NK-92 treated with Interleukin-12 subunit alpha and Interleukin-12 subunit beta, amount 100 ng/mL, for 24 hours (cell line): ENCODE measurements around the gene PRKD2.
"Not testable (repeated sequence)": the region's sequence is repeated elsewhere in the genome, so short reads cannot be mapped to it uniquely, and the experiment has no call there.

Experiments used
- DNase-seq: peaks from one replicate; lab custom pipeline; 2025; lab: John Stamatoyannopoulos, UW

The PRKD2 gene

DNA sequence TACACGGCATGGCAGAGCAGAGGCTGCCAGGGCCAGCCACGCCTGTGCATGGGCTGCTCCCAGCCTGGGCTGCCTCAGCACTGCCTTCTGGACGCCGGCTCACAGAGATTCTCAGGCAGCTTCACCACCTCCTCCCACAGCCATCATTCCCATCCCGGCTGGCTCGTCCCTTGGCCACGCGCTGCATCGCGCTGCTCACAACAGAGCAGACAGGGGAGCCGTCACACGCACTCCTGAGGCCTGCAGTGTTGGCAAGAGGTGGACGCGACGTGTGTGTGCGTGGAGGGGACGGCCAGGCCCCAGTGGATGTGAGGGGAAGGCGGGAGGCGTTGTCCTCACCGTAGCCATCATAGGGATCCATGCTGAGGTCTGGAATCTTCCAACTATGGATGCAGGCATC is 7.6 kb upstream of the PRKD2 start:
- DNase-seq = no peak

DNA sequence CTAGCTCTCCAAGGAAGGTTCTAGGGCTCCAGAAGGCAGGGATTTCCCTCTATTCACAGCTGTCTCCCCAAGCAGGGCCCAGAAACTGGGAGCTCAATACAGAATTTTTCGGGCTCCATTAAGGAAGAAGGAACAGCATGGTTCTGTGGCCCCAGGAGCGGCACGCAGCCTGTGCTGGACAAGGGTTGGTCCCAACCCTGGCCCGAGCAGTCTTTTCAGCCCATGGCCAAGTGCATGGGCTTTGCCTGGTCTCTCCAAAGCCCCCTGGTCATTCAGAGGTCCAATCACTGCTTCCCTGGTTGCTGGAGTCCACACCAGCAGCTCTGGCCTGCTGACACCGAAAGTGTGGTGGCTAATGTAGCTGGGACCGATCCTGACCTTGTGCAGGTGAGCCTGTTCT is 6.6 kb upstream of the PRKD2 start:
- DNase-seq = no peak

DNA sequence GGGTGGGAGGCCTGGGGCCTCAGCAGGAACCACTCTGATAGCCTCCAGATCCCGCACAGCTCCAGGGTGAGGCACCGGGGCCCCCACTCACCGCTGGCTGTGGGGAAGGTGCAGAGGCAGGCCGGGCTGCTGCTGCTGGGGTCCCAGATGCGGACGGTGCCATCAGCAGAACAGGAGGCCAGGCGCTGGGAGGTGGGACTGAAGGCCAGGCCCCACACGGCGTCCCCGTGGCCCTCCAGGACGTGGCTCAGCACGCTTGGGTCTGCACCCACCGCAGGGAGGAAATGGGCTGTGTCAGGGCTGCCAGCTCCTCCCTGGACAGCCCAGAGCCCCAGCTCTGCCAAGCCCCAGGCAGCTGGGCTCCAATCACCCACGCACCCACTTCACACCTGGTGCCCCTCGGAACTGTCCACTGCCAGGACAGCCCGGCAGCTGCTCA is 6.1 kb upstream of the PRKD2 start:
- no peak for DNase-seq

DNA sequence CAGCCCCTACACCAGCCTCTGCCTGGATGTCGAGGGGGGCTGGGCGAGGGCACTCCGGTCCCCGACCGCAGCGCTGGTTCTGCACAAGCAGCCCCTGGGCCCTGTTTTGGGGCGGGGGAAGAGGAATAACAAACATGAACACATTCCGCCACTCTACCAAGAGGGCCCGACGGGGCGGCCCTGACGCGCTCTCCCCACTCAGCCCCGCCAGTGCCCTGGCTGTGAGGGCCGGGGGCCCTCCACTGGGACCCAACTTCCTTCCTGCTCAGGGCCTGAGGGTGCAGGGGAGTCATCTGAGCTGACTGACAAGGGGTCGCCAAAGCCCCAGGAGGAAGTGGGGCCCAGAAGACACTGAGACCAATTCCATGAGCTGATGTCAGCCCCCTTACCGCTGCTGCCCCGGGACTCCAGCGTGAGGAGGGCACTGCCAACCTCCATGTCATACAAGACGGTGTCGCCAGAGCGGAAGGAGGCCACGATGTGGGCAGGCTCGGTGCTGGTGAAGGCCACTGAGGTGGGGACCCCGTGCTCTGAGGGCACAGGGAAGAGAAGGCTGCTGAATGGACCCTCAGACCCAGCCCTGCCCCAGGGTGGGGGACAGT is 5.6 kb upstream of the PRKD2 start:
- DNase-seq = no peak

DNA sequence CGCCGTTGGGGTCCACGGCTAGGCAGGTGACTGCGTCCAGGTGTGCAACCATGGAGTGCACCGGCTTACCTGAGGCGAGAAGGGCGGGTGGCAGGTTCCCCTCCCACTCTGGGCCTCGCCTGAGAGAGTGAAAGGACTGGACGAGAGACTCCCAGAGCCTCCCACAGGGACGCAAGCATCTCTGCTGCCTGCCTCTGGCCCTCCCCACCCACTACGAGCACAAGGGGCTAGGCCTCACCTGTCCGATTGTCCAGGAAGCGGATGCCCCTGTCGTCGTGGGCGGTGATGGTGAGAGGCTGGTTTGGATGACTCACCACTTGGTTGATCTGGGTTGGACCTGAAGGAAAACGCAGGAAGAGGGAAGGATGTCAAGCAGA is 5.1 kb upstream of the PRKD2 start:
- no peak for DNase-seq

DNA sequence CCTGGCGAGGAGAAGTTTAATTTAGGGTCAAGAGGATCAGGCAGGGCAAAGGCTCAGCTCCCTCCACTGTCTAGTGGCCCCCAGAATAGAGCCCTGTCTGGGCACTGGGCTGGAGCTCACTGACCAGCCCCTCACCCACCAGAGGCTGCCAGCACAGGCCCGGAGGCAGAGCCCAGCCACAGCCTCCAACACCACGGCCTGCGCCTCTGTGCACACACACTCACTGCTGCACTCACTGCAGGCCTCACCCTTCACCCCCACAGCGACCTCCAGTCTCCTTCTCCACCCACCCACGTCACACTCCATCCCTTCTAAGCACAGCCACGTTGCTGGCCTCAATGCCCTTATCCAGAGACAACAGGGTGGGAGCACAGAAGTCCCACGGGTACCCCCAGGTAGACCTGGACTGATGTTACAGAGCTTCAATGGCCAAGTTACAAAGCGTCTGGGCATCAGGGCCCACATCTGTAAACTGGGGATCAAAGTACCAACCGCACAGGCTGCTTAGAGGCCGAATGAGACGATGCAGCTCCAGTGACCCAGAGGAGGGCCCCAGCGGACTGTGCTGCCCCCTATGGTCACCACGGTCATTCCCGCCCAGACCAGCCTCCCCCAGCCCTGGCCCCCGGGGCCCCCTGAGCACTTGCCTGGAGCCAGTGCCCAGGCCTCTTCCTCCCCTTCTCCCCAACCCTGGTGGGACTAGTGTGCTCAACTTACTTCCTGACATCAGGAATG is 4.5 kb upstream of the PRKD2 start:
- no peak for DNase-seq

DNA sequence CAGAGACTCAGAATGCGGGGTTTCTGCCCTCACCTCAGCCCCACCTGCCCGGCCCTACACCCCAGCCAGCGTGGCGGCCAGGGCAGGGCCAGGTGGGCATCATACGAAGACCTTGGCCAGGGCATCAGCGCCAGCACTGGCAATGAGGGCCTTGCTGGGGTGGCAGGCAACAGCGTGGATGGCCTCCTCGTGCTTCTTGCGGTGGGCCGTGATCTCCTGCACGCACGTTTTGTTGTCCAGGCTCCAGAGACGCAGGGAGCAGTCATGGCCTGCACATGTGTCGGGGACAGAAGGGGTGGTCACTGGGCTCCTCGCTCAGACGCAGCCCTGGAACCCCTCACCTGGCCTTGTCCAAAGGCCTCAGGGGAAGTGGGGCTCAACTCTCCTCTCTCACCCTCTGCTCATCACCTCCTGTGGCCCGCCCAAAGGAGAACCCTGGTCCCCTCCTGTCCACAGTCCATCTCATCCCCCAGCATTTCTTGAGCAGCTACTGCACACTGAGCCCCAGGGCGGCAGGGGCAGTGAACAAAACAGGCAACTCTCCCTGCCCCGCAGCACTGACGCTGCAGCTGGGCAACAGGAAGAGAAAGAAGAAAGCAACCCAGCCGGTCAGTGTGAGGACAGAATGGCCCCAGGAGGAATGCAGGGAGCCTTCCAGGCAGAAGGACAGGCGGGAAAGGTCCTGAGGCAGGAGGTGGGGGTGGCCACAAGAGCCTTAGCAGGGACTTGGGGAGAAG is 3.8 kb upstream of the PRKD2 start:
- no peak for DNase-seq

DNA sequence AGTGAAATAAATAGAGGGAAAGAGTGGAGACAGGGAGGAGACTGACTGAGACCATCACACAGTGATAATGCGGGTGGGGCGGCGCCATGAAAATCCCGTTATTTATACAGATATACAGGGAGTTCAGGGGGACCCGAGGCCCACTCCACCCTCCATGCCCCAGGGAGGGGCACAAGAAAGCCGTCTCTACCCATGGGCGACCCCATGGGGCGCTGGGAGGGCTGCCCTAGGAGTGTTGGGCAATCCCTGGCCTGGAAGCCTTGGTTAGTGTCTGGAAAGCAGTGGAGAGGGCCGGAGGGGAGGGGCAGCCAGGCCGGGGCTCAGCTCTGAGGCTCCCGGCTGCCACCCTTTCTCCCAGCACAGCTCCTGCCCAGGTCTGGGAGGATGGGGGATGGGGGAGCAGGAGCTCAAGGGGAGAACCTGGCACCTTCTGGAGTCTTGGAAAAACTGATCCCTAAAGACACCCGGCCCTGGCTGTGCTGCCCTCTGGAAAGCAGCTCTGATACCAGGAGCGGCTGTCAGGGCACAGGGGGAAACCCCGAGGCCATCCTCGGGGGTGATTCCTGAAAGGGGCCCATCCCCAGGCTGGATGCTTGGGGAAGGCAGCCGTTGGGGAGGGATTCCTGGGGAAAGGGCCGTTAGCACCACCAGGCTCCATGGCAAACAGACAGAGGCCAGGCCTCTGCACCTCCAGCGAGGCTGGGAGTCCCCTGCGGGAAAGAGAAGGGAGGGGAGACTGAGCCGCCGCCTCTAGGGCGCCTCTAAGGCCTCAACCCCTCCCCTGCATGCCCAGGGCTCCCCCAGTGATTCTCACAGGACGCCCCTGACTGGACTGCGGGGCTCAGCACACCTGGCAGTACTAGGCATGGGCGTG is 3.0 kb upstream of the PRKD2 start:
- DNase-seq = no peak

DNA sequence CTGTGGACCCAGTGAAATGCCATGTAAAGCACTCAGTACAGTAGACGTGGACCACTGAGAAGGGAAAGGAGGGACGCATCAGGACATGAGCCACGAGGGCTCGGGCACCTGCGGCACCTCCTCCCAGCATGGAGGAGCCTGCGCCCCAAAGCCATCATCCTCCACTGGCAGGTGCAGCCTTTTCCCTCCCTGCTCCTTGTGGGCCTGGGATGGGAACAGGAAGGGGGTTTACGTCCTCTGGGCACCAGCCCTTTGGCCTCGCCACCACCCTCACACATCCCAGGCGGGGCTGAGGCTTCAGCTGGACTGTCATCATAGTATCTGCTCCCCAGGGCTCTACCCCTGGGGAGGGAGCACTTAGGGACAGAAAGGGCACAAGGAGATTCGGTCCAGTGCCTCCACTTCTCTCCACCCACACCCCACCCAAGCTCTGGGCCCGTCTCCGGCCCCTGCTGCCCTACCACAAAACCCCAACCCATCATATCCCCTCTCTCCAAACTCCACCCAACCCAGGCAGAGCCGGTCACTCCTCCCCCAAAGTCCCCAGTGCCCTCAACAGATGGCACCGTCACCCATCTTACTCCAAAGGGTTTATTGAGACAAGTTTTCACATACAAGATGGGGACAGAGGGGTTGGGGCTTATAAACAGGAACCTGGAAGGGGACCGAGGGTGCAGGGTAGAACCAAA is 2.2 kb upstream of the PRKD2 start:
- no peak for DNase-seq

DNA sequence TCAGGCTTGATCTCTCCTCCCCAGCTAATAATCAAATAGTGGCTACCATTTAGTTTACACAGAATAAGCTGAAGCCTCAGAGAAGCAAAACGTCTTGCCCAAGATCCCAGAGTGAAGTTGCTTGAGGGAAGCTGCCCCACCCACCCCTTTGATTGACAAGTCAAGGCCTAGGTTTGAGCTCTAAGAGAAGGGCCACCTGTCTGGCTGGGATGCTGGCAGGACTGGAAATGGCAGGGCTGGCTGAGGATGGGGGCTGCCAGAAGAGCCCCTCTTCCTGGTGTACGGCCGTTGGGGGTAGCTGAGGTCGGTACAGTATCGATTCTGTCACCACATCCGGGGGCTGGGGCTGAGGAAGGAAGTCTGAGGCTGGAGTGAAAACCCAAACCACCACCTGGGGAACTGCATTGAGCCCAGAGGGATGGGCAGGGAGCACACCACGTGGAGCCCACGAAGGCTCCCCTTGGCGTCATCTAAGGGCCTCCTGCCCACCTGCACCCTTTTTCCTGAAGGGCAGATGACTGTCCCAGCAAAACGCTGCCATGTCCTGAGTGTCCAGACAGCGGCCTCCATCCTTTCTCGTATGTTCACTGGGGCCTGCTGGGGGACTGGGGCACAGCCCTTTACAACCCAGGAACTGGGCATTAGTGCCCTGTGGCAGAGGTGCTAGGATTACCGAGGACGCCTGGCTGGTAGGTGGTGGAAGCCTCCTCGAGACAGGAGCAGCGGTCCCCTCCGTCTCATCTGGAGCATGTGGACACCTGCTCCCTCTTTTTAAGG is 1.4 kb upstream of the PRKD2 start:
- peak; percentile 66 for DNase-seq

DNA sequence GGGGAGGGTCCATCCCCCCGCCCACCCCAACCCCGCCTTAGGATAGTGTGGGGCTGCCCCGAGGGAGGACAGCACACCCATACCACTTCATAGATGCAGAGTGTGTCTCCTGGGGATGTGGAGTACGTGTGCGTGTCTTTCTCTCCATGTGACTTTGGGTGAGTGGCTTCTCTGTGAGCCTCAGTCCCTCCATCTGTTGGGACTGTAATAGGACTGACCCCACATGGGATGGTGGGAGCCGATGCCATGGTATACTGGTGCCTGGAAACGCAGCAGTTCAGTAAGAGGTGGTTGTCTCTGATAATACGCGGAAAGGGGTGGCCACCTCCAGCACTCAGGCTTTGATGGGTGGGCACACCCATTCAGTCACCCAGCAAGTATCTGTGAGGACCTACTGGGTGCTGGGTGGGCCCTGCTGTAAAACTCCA is 816 bp upstream of the PRKD2 start:
- no peak for DNase-seq

DNA sequence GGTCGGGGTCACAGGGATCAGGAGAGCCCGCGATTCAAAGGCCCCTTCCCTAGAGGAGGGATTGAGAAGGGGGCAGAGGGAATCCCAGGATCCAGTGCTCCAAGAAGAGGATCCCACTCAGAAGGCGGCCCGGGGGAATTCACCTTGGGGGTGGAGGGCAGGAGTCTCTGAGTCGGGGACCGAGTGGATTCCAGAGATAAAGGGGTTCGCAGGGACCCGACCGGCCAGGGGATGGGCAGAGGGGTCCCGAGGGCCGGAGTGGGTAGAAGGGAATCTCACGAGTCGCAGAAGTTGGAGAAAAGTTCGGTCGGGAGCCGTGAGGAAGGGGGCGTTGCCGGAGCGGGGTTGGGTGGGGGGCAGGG is 261 bp downstream of the PRKD2 start:
- no peak for DNase-seq

DNA sequence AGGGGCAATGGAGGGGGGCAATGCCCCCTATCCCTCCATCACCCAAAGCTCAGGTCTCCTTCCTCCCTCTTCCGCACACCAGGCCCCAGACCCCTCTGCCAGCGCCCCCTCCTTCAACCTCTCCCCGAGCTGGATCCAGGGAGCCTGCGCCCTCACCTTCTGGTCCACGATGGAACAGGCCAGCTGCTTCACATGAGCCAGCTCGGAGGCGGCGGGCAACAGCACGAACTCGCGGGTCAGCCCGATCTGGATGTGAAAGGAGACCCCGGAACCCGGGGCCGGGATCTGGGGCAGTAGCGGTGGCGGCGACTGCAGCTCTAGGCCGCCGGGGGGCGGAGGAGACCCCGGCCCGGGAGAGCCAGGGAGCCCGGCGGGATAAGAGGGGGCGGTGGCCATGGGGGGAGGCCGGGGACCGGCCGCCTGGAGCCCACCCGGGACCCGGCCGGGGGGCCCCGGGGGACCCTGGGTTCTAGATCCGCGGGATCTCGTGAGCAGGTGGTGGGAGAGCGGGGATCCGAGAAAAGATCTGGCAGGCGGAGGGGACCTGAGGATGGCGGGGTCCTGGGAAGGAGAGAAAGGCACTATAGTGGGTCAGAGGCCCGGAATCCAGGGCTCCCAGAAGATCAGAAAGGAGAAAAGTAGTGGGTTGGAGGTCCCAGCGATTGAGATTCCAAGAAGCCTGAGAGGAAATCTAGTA is 791 bp downstream of the PRKD2 start:
- peak; percentile 11 for DNase-seq

DNA sequence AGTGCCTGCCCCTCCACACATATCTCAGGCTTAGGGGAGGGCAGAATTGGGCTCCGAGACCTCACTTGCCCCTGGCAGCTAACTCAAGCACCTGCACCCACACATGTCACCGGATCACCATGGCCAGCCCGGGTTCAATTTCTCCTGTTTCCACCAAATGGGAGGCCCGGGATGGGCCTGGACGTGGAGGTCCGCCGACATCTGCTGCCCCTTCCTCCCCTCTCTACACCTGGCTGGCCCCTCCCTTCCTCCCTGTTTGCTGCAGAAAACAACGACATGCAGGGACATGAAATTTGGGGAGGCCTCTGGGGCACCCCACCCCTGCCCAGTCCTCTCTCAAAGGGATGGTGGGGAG is 1.3 kb downstream of the PRKD2 start:
- DNase-seq = no peak

DNA sequence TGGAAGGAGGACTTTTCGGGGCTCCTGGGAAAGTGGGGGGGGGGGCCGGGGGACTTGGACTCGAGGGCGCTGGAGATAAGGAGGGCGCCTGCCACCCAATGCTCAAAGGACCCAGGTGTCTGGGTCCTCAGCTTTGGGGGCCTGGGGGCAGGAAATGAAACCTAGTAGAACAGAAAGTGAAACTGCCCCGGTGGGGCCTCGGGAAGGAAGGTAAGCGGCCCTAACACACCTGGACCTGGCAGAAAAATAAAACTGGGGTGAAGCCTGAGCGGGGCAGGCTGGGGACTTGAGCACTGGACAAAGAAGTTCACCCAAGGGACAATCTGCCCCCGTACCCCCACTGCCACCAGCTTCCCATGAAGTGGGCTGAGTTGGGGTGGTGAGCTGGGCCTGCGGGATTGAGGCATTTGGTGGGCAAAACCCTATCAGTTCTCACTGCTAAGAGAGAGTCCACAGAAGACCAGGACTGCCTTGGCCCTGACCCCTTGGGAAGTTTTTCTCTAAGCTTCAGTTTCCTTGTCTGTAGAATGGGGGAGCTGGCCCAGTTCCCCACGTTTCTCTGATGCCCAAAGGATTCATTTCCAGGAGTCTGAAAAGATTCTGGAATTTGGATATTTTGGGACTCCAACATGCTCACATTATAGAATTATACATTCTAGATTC is 2.3 kb downstream of the PRKD2 start:
- DNase-seq = peak; percentile 79

DNA sequence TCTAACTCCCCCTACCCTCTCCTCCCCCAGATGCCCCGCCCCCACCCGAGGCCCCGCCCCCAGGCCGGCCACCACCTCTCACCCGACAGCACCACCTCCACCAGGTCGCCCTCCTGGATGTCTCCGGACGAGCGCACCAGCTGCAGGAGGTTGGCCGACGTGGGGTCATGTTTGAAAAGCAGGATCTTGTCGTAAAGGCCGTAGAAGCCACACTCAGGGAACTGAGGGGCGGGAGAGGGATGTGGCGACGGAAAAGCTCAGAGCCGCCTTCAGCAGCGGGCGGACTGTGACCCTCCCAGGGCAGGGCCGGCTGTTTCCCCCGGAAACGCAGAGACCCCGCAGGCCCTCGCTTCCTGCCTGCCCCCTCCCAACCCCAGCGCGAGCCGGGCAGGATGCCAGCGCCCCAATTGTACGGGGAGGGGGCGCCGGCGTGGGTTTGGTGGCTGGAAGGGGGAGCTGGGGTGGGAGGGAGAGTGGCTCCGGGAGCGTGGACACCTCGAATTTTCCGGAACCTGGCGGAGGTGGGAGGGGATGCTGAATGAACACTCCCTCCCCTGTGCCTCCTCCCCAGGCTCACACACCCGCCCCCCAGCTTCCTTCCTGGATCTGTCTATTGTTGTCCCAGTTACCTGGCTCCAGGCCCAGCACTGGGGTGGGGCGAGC is 3.0 kb downstream of the PRKD2 start:
- peak; percentile 79 for DNase-seq

DNA sequence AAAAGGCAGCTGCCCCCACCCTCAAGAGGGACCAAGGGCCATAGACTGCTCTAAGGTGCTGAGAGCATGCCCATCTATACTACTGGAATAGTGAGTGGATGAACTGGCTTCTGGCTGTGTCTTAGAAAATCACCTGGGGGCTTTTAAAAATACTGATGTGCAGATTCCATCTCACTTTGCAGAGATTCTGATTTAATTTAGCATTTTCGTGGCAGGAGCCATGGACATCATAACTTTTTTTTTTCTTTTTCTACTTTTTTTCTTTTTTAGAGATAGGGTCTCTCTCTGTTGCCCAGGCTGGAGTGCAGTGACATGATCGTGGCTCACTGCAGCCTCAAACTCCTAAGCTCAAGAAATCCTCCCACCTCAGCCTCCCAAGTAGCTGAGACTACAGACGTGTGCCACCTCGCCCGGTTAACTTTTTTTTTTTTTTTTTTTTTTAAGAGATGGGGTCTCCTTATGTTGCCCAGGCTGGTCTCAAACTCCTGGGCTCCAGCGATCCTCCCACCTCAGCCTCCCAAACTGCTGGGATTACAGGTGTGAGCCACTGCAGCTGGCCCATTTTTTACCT is 4.1 kb downstream of the PRKD2 start:
- DNase-seq = not testable (repeated sequence)

DNA sequence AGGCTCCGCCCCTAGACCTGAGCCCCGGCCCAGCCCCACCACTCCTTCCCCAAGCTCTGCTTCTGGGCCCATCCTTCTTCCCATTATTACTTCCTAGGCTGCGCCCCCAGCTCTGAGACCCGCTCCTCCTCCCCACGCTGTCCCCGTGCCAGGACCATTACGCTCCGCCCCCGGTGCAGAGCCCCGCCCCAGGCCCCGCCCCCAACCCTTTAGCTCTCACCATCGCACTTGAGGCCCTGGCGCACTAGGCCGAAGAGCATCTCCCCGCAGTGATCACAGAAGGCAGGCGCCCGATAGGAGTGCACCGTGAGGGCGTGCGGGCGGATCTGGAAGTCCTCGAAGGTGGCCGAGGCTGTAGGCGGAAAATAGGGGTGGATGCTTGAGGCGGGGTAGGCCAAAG is 6.2 kb downstream of the PRKD2 start:
- no peak for DNase-seq
